GM12872 (cell line): ENCODE data around the gene GPR37.

Source experiments
- TF ChIP-seq, protein P1 (sequence below): IDR thresholded peaks from 3 replicates; pipeline ENCODE4 v1.5.1; 2011; ENCODE audit warnings: low read depth, mild to moderate bottlenecking, low read length, moderate library complexity; ENCODE audit not compliant: insufficient read depth

The GPR37 gene

DNA sequence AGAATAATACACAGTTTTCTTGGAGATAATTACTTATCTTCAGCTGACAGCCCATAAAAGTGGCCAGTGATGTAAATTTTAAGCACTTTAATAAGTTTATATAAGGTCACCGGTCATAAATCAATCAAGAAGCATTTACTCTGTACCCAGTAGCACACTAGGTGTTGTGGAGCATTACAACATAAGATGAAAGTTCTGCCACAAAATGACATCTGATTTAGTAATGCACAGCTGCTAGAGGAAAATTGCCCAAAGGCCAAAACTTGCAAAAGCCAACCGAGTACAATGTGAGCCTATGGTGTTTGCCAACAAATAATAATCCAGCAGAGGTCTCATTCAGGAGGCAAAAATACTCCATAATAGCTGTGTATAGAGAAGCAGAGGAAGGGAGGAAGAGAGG lies 63.6 kb downstream of the GPR37 start:
- TF ChIP-seq, protein P1, sequence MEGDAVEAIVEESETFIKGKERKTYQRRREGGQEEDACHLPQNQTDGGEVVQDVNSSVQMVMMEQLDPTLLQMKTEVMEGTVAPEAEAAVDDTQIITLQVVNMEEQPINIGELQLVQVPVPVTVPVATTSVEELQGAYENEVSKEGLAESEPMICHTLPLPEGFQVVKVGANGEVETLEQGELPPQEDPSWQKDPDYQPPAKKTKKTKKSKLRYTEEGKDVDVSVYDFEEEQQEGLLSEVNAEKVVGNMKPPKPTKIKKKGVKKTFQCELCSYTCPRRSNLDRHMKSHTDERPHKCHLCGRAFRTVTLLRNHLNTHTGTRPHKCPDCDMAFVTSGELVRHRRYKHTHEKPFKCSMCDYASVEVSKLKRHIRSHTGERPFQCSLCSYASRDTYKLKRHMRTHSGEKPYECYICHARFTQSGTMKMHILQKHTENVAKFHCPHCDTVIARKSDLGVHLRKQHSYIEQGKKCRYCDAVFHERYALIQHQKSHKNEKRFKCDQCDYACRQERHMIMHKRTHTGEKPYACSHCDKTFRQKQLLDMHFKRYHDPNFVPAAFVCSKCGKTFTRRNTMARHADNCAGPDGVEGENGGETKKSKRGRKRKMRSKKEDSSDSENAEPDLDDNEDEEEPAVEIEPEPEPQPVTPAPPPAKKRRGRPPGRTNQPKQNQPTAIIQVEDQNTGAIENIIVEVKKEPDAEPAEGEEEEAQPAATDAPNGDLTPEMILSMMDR: no peak

DNA sequence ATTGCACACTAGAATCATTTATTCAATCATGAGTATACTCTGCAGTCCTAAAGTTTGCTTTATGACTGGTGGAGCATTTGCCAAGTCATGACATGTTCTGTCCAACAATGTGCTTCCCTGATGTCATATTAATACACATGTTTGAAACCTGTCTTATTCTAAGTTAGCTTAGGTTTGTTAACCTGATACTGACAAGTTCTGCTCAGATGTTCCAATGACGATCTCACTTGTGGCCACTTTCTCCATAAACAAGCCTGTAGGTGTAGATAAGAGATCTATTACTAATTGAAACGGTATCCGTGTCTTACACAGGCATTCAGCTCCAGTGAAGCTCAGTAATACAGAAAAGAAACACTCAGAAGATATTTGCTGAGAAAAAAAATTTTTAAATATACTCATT lies 64.9 kb downstream of the GPR37 start:
- TF ChIP-seq, protein P1: no peak

DNA sequence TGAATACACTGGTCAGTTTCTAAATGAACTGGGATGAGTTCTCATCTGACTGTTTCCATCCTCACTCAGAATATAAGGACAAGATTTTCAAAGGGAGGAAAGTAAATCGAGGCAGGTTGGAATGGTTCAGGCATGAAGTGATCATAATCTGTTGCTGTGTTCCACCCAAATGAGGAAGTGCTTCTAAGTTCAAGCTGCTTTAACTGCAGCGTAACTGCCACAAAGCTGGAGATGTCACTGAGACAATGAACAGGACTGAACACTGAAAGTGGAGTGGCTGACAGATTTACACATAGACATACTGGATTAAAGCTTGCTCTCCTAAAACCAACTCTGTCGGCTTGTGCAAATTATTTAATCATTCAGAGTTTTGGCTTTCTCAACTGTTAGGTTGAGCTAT lies 66.6 kb downstream of the GPR37 start:
- TF ChIP-seq, protein P1: no peak

DNA sequence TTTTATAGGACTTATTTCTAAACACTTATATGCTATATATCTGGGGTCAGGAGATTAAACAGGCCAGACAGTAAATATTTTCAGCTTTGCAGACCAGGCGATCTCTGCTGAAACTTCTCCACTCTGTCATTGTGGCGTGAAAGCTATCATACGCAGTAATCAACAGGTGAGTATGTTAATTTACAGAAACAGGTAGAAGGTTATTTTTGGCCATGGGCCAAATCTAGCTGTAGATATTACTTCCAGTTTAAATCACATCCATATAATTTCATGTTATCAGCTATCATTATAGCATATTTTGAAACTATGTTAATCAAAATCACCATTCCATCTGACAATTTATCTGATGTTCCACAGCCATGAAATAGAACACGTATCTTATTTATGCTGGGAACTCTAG lies 67.8 kb downstream of the GPR37 start:
- TF ChIP-seq, protein P1: no peak
